NCI-H524 treated with DMSO at 0.1 percent for 48 hours (cell line): ENCODE measurements around the gene KLHL25.

Experiments
- DNase-seq: peaks from one replicate; lab custom pipeline; 2025; lab: John Stamatoyannopoulos, UW

The KLHL25 gene

DNA sequence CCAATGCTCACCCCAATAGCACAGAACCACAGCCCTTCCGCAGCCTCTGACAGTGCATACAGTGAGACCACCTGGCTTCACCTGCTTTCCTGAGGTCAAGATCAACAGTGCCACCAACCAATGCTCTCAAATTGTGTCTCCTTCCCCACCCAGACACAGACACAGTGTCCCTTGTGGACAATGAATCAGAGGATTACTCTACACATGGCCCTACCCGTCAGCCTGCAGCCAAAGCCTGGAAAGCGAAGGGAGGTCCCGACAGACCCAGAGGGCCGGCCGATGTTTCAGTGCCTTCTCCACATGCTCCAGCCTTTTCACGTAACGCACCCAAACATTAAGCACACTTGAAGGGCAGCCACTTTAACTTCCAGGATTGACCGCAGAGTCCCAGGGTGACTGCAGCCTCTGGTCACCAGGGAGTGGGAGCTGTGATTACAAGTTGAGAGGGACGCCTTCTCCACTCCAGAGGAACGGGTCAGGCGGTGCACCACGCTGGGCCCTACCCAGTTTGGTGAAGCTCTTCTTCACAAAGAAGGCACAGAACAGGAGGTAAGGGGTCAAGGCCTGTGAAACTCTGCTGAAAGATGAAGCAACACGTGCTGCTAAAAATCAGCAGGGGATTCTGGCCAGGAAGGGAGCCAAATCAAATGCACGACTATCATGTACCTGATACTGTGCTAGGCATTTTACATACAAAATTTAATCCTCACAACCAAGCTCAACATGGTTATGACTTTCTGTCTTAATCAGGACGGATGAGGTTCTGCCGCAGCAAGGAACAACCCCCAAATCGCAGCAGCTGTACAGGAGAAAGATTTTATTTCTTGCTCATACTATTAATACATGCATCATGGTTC lies 17.2 kb downstream of the KLHL25 start:
- DNase-seq = no peak

DNA sequence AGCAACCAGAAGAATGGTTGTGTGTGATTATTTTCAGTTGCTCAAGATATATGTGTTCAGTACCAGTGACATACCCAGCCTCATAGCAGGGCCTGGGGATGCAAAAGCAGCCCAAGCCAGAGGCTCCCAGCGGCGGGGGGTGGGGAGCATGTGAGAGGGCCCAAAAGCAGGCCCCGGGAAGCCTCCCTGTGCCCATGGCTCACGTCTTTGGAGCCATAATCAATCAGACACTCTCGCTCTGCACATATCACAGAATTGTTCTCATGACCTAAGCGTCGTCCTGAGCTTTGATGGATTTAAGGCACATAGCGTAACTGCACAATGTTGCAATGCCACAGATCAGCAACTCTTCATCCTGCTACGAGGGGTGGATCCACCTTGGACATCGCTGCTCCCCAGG lies 20.8 kb downstream of the KLHL25 start:
- DNase-seq = no peak

DNA sequence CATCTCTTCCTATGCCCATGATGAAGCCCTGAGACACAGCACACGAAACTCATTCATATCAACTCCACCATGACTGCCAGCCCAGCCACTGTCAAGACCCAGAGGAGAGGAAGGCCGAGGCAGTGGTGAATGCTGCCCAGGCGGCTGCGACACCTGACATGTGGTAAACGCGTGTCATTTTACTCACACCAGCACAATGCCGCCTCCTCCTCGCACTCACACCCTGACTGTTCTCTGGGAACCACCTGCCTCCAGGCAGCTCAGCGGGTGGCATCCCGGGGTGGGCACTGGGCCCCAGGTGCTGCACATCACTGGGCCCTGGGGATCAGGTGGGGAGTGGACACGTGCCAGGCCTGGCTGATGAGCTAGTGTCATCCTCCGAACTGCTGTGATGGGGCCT lies 21.5 kb downstream of the KLHL25 start:
- no peak for DNase-seq

DNA sequence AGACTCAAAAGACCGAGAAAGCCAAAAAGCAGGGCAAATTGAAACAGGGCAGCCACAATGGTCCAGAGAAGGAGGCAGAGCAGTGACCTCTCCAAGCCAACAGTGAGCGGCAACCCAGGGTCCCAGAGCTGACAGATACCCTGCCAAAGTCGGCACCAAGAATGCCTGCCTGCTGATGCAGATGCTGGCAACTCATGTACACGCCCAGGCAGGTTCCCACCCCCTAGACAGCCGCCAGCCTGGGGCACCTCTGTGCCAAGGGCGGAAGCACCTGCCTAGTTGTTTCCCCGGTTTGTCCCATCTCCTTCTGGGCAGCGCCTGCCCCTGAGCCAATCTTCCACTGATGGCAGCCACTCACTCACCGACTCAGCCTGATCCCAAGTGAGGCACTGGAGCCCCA lies 22.1 kb downstream of the KLHL25 start:
- no peak for DNase-seq

DNA sequence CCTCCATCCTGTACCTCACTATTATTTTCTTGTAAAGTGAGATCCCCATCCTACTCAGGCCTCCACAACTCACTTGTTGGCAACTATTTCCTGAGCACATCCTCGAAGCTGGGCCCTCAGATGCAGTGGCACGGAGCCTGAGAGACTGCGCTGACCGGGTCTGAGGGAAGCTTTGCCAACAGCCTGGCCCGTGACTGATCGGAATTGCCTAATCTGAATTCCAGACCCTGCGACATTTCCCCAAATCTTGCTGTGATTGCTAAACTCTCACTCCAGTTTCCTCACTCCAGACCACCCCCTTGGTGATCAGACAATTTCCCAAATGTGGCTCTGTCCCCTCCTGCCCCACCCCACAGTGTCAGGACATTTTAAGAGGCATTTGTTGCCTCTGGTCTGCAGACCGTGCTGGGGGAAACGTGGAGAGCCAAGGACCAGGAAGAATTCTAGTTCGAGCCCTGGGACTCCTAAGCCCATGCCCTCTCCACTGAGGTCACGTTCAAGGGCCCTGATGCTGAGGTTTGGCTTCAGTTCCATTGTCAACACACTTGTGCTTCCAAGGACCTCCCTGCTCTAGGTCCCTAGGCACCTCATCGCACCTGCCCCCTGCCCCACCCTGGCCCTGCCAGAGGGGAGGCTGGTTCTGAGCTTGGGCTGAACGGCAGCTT lies 22.8 kb downstream of the KLHL25 start:
- DNase-seq = no peak

DNA sequence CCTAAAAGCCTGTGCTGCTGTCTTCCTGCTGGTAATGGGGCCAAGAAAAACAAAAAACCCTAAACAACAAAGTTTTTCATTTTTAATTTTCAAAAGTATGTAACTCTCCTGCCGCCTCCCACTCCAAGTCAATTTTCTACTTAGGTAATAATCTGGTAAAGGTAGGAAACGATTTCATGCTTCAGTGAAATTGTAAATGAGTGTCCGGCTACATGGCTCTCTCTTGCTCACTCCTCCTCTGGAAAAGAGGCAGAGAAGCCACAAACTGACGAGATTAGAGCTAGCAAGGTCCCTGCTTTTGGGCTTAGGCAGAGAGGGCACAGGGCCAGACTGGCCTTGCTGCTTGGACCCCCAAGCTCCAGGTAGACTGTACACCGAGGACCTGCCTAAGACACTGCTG lies 23.5 kb downstream of the KLHL25 start:
- no peak for DNase-seq

DNA sequence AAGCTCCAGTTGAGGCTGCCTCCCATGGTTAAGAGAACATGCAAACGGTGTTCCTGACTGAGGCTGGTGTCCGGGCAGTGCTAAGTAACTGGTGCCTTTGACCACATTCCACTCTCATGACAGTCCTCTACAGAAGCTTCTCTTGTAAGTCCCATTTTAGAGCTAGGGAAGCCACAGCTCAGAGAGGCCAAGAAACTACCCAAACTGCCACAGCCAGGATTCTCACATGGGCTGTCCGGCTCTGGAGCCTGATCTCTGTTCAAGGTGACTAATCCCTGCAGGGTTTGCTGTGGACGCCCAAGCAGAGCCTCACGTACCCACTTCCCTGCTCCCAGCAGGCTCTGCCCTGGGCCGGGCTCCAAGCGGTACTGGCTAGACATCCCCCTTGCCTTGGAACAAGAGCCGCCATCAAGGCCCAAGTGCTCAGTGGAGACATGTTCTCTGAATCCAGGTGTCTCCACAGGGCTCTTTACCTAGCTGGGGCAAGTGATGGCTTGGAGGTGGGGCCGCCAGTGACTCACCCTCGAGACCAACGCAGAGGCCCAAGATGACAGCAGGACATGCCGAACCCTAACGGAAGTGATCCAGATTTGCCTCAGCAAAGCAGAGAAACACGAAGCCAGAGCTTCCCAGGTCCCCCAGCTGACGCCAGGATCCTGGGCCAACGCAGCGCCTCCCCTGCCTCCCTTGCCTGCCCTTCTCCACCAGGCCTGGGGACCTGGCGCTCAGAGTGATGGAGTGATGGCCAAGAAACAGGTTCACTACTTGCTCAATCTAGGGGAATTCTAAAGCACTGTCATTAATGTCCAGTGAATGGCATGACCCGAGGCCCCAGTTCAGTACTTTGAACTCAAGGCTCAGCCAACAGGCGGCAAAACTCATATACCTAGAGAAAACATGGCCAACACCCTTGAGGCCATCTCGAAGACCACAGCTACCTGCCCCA lies 24.4 kb downstream of the KLHL25 start:
- DNase-seq = no peak

DNA sequence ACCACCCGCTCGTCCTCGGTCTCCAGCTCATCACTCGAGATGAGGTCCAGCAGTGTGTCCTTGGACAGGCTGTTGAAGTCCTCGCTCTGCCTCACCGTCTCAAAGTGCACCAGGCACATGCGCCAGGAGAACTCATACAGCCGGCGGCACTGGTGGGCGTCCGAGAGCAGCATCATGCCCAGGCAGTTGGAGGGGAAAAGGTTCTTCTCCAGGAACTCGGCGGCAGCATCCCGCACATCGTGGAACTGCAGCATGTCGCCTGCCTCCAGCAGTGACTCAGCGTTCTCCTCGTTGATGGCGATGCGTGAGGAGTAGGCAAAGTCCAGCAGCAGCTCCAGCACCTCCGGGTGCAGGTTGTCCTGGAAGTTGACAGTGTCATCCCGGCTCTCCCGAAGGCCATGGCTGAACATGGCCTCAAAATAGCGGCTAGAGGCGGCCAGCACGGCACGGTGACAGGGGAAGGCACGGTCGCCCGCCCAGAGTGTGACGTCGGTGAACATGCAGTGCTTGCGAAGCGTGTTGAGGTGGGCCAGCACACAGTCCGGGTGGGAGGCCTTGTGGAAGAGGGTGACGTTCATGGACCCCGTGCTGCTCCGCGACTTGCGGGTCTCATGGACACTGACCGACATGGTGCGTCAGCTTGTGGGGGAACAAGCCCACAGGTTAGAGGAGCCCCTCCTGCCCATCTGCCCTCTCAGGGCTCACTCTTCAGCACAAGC lies 25.4 kb downstream of the KLHL25 start:
- no peak for DNase-seq

DNA sequence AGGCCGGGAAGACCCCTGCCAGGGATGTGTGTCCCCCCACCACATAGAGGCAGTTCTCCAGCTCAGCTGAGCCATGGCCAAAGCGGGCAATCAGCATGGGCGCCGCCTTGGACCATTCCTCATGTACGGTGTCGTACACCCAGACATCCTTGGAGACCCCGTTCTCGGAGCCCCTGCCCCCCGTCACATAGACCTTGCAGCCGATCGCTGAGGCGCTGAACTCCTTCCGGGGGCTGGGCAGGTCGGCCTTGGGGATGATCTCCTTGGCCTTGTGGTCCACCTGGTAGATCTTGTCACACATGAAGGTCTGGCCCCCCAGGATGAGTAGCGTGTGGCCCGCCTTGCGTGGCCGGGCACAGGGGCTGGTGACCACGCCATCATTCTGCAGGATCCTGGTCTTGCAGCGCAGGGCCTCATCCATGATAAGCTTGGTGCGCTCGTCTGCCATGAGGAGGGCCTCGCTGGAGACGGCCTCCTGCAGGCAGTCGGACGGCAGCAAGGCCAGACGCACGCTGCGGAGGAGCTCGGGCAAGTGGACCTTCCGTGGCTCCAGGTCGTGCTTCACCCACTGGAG lies 26.0 kb downstream of the KLHL25 start:
- no peak for DNase-seq

DNA sequence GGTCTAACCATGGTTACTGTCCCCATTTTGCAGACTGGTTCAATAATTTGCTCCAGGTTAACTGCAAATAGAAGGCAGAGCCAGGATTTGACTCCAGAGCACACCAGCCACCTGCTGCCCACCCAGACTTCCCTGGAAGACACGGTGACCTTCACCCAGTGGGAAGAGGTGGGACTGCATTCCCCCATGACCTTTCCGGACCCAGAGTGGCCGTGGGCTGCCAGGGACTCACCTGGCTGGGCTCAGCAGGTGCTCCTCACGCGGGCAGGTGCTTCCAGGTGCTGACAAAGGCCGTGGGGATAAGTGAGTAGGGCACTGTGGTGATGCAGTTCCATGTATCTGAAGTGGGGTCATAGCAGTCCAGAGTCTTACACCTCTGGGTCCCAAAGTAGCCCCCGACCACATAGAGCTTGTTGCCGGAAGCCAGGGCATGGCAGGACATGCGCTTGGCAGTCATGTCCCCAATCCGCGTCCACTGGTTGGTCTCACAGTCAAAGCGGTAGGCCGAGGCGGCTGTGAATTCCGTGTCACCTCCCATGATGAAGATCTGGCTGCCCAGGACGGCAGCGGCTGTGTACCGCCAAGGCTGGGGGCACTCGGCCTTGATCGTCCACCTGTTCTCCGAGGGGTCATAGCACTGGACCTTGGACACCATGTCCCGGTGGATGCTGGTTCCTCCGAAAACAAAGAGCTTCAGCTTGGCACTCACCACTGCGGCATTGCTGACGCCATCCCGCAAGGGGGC lies 26.8 kb downstream of the KLHL25 start:
- DNase-seq = no peak

DNA sequence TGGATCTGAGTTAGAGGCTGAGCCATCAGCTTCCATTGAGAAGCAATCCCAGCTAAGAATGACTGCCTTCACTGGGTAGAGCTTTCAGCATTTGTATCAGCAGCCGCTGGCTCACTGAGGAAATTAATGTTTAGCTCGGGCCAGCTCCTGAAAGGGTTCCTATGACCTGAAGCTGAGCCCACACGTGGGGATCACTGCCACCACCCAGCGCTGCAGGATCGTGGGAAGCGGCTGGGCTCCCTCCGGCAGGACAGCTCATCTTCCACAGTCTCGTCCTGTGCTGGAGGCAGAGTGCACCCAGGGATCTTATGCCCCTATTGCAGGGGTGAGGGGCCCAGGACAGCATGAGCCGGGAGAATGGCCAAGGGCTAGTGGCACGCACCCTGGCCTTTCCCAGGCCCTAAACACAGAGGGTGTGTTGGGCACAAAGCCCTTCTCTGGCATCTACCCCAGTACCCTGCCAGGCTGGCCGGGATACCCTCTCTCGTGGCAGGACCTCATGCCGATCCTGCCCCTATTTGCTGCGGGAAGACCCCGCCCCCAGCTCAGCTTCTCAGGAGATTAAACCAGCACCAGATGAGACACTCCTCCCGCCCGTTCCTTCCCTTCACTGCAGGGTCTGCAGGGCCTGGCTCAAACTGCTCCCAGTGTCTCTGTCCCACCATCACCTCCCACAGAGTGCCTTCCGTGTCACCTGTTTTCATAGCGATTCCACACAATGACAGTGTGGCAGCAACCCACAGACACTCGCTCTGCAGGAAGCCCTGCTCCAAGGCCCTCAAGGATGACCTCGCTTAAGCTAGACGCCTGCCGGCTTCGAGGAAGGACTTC lies 28.5 kb downstream of the KLHL25 start:
- DNase-seq = no peak

DNA sequence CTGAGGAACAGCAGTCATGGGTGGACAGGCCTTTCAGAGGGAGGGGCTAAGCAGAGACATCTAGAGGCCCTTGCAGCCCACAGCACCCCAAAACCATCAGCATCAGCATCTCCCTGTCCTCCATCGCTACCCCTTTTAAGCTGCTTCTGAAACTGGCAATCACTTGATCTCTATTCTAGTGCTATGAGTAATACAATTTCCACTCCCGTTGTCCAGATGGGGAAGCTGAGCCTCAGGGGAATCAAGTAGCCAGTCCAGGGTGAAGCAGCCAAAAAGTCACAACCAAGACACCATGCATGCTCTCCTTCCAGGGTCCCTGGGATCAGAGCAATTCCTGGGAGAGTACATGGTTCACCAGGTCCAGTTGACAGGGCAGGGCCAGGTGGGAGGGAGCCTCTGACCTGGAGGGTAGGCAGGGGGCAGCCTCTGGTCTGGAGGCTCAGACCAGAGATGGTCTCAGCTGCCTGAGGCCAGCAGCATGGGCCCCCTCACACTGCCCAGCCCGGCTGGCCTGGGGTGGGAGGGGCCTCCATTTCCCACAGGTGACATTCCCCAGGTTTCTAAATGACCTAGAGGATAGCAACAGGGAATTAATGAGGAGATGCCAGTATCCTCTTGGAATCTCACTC lies 30.0 kb downstream of the KLHL25 start:
- no peak for DNase-seq

DNA sequence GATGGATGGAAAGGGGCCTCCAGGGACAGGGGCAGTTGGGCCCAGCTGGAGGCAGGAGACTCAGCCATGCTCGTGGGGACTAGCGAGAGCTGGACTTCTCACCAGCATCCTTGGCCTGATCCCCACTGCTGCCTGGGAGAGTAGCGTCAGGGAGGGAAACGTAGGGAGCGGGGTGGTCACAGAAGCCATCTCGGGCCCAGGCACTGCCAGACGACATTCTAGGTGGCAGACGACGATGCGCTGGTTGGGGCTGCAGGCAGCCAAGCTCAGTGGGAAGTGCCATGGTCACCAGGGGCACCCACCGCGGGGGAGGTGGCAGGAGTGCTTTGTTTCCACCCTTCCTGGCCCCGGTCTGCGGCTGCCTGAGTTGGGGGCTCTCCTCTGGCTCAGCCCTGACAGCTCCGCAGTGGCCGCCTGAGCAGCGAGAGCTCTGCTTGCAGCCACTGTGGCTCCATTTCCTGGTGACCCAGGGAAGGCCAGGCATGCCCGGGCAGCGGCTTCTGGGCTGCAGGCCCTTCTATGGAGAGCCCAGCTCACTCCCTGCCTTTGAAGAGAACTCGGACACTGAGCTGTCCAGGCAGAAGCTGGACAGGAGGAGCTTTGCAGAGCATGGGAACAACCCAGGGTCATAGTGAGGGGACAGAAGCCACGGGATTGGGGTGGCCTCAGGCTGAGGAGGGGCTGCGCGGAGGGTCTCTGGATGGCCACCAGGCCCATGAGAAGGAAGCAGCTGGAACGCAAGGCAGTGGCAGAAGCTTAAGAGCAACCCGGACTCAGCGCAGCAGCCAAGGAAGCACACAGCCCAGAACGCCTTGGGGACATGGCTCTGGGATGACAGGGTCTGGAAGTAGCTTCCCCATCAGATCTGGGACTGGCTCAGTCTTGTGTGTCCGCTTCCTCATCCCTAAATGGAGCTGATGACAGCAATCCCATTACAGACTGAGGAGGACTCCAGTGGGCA lies 30.8 kb downstream of the KLHL25 start:
- DNase-seq = no peak

DNA sequence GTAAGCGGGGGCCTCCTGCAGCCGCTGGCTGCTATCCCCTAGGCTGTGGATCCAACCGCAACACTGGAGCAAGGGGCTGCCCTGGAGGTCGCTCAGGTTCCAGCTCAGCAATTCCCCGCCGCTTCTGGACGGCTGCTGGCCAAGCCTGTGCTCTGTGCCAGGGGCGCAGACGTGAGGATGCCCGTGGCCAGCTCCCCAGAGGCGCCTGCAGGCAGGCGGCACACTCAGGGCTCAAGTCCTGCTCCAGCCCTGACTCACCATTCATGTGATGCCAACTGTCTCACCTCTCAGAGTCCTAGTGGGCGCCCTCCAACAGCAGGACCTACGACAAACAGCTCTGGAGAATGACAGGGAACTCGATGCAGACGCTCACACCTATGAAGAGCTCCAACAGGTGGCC lies 31.6 kb downstream of the KLHL25 start:
- no peak for DNase-seq

DNA sequence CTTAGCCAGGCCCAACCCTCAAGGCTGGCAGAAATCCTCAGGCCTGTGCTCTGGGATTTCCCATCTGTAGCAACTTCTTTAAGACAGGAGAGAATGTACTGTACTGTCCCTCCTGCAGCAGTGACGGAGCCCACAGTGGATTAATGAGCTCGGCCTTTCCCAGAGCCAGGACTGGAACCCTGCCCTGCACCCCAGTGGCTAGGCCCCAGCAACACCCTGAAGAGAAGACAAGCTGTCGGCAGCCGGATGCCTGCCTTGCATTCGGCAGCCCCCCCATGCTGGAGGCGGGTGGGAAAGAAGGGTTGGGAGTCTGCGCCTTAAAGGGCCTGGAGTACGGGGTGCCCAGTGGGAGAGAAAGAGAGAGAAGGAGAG lies 32.0 kb downstream of the KLHL25 start:
- DNase-seq = no peak

DNA sequence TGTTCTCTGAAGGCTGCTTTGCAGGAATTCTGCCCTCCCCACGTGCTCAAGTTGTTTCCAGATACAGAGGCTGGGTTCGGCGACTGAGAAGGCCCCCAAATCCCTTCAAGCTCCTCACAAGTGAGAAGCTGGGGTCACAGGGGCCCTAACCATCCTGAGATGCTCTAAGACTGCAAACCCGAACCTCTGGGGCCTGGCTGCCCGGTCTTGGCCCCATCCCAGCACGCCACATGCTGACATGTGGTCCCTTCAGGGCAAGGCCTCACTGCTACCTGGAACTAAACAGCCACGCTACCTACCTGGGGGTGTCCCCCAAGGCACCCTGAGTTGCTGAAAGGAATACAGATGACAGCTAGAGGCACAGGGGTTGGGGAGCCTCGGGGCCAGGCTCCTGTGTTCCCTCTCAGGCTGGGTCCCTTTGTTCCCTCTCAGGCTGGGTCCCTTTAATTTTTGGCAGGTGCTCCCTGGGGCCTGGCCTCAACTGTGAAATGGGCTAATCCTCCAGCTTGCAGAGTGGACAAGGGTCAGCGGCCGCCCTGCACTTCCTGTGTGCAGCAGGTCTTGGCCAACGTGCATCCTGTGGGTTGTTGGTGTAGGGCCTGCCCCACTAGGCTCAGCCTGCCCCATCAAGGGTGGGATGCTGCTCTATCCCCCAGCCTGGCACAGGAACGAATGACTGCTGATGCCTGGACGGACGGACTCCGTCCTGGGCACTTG lies 32.5 kb downstream of the KLHL25 start:
- DNase-seq = no peak

DNA sequence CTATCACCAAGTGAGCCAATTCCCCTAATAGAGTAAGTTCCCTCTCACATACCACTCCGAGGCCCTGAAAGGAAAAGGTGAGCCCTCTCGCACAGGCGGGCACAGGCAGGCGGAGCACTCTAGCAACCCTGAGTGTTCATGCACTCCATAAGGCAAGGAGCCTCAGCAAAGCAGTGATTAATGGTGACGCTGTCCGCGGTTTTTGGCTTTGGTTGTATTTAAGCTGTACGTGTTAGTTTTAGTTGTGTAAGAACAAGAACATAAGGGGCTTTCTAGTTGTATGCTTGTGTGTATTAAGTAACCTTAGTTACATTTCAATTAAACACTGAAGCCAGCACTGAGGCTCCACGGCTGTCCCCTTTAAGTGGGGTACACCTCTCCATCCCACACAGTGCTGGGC lies 33.1 kb downstream of the KLHL25 start:
- no peak for DNase-seq
